ENCODE data around the gene KDM8. TPM values are rescaled to one million over a fixed set of nuclear protein-coding genes. Genes with fewer than 3 reads are reported as not detected.

KDM8 gene
- polyA plus RNA-seq, 1 experiment = 2.5 TPM

GRCh38 chr16:27190316-27190871 is 12.9 kb upstream of the KDM8 start:
- no peak for DNase-seq (ENCODE audit: low read depth, low spot score)
- CTCF ChIA-PET = interaction anchor here (1.2 kb wide), 1 partner anchor 11 kb away, joined by 5 read pairs; no protein-coding TSS in a partner anchor
- TF ChIP-seq CTCF (IDR thresholded peaks at IDR 0.05; ENCODE audit: low read depth, low read length) = no peak
- no peak overlapping the region for H3K27ac ChIP-seq (ENCODE audit: low read depth, low read length)
- H3K4me3 ChIP-seq (ENCODE audit: low read depth, low read length) = no peak overlapping the region
- H3K27me3 ChIP-seq (ENCODE audit: control insufficient read depth, insufficient read depth, low read length) = peaks cover 15% of the 10 kb centered on the region
- POLR2A ChIA-PET = interaction anchor here (0.6 kb wide), 1 partner anchor 9 kb away, joined by 3 read pairs; no protein-coding TSS in a partner anchor
- H3K9me3 ChIP-seq (ENCODE audit: control insufficient read depth, insufficient read depth, low read length) = no peaks in the 10 kb centered on the region; the same call in 1 of the 2 replicates

GRCh38 chr16:27191352-27191924 is 11.9 kb upstream of the KDM8 start:
- H3K4me3 ChIP-seq (ENCODE audit: low read depth, low read length) = no peak overlapping the region
- TF ChIP-seq CTCF (IDR thresholded peaks at IDR 0.05; ENCODE audit: low read depth, low read length) = no peak

GRCh38 chr16:27193300-27193990 is 9.9 kb upstream of the KDM8 start:
- ChIA-PET CTCF (interaction anchor here (1.1 to 1.3 kb wide), 2 partner anchors 10 to 14 kb away, joined by 3 to 5 read pairs; no protein-coding TSS in a partner anchor), POLR2A (no interaction called here)
- peak; percentile 15; the same call in 1 of the 2 replicates for TF ChIP-seq CTCF (IDR thresholded peaks at IDR 0.05; ENCODE audit: low read depth, low read length)
- no peak overlapping the region for H3K27ac ChIP-seq (ENCODE audit: low read depth, low read length)
- H3K9me3 ChIP-seq (ENCODE audit: control insufficient read depth, insufficient read depth, low read length) = no peaks in the 10 kb centered on the region; the same call in 1 of the 2 replicates
- no peak overlapping the region for H3K4me3 ChIP-seq (ENCODE audit: low read depth, low read length)
- H3K27me3 ChIP-seq (ENCODE audit: control insufficient read depth, insufficient read depth, low read length) = peaks cover 15% of the 10 kb centered on the region
- no peak for DNase-seq (ENCODE audit: low read depth, low spot score)

More at GRCh38 chr16:27191352-27191924, 11.9 kb upstream of the KDM8 start:
- ChIA-PET CTCF (no interaction called here), POLR2A (no interaction called here)
- H3K27me3 ChIP-seq (ENCODE audit: control insufficient read depth, insufficient read depth, low read length) = peaks cover 15% of the 10 kb centered on the region
- H3K9me3 ChIP-seq (ENCODE audit: control insufficient read depth, insufficient read depth, low read length) = no peaks in the 10 kb centered on the region; the same call in 1 of the 2 replicates
- H3K27ac ChIP-seq (ENCODE audit: low read depth, low read length) = no peak overlapping the region
- DNase-seq (ENCODE audit: low read depth, low spot score) = no peak

- POLR2A ChIA-PET = no interaction called here
- DNase-seq (ENCODE audit: low read depth, low spot score) = no peak
- no peak for TF ChIP-seq CTCF (IDR thresholded peaks at IDR 0.05; ENCODE audit: low read depth, low read length)
- Histone ChIP-seq H3K4me3 (ENCODE audit: low read depth, low read length) (no peak overlapping the region), H3K27ac (ENCODE audit: low read depth, low read length) (no peak overlapping the region), H3K27me3 (ENCODE audit: control insufficient read depth, insufficient read depth, low read length) (peaks cover 8% of the 10 kb centered on the region), H3K9me3 (ENCODE audit: control insufficient read depth, insufficient read depth, low read length) (no peaks in the 10 kb centered on the region; the same call in 1 of the 2 replicates)
- CTCF ChIA-PET = interaction anchor here (0.9 to 1.3 kb wide), 2 partner anchors 9 to 16 kb away, joined by 3 read pairs; no protein-coding TSS in a partner anchor
Measured at GRCh38 chr16:27195076-27195741, 8.1 kb upstream of the KDM8 start.
